ENCODE data around the gene CHMP2A.

Gene CHMP2A

GRCh38 chr19:58569943-58570670 is 15.2 kb upstream of the CHMP2A start:
- DNase-seq (ENCODE audit: low read depth, low spot score): no peak

DNA sequence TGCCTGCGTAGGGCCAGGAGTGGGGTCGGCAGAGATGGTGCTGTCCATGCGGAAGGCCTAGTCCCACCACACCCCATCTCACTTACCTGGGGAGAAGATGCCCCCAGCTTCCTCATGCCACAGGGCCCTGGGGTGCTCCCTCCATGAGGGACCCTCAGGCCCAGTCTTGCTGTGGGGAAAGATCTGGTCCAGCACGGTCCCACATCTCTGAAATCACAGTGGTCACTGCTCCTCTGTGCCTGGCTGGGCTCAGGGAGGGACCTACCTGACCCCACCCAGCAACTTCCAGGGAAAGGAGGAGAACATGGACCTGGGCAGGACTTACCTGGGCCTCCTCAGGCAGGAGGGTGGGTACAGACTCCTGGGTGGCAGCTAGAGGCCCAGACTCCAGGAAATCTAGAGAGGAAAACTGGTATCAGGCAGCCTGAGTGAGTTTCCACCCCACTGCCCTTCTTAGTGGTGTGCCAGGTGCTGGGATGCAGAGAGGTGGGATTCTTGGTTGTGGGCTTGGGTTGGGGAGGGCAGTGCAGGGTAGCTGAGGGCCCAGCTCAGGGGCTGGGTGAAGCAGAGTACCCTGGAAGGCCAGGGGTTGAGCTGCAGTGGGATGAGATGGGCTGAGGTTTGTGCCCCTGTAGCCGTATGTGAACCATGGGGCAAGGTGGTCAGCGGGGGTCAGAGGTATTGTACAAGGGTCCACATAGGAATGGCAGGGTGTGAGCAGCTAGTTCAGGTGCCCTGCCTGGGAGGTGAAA is 14.5 kb upstream of the CHMP2A start:
- no peak for DNase-seq (ENCODE audit: low read depth, low spot score)

DNA sequence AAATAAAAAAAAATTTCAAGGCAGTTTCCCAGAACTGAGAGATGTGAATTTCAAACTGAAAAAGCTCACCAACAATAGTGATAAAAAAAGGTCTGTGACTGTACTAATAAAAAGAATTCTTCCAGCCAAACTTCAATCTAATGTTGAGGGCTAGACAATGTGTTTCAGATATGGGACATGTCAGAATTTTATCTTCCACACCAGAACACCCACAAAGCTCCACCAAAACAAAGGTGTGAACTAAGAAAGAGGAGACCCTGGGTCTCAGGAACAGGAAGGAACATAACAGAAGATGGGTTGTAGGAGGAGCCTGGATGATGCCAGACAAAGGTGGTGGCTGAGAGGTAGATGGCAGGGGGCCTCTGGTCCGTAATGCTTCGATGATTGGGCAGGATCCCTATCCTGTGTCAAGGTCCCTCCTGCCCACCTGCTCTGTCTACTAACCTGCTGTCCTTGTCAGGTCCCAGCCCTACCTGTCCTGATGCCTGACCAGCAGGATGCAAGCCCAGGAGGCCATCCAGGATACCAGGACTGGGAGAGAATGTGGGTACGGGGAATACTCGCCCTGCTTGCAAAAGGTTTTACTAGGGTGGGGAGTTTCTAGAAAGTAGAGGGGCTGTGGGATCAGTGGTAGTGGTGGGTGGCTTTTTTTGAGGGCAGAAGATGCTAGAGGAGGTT is 13.7 kb upstream of the CHMP2A start:
- DNase-seq (ENCODE audit: low read depth, low spot score): no peak

- DNase-seq (ENCODE audit: low read depth, low spot score): no peak
Observed at GRCh38 chr19:58566989-58567388, 12.1 kb upstream of the CHMP2A start.

DNA sequence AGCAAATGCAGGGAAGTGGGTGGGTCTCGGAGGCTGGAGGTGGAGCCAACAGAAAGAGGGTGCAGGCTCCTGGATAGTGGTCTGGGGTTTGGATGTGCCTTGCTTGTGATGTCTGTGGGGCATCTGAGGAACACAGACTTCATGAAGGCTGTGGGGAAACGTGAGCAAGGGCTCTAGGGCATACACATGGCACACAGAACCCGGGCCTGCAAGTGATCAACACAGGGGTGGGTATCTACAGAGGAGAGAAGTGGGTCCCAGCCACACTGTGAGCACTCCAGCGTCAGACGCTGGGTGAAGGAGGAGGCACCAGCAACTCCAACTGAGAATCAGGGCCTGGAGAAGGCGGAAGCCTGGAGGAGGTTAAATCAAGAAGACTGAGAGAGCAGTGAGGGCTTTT is 8.9 kb upstream of the CHMP2A start:
- no peak for DNase-seq (ENCODE audit: low read depth, low spot score)

GRCh38 chr19:58563034-58563573 is 8.2 kb upstream of the CHMP2A start:
- no peak for DNase-seq (ENCODE audit: low read depth, low spot score)

- DNase-seq (ENCODE audit: low read depth, low spot score): no peak
Observed at GRCh38 chr19:58562122-58563033, 7.5 kb upstream of the CHMP2A start.

- no peak for DNase-seq (ENCODE audit: low read depth, low spot score)
Observed at GRCh38 chr19:58561373-58562121, 6.6 kb upstream of the CHMP2A start.

DNA sequence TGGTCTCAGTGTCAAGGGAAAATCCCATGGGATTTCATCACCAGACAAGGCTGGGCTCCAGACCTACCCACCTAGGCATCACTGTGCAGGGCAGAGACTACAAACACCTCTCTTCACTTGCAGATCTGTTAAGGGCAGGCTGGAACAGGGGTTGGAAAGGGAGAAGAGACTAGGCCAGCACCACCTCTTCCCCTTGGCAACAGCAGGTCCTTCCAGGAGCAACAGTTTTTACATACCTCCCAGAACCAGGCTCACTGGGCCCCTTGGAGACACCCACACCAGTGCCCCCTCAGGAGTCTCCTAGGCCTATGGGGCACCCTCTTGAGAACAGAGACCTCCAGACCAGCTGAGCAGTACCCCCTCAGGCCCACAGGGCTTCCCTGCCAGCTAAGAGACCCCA is 6.0 kb upstream of the CHMP2A start:
- no peak for DNase-seq (ENCODE audit: low read depth, low spot score)

- DNase-seq (ENCODE audit: low read depth, low spot score): no peak
Observed at GRCh38 chr19:58560007-58560887, 5.3 kb upstream of the CHMP2A start.

GRCh38 chr19:58559275-58560006 is 4.5 kb upstream of the CHMP2A start:
- no peak for DNase-seq (ENCODE audit: low read depth, low spot score)

GRCh38 chr19:58558623-58559274 is 3.8 kb upstream of the CHMP2A start:
- DNase-seq (ENCODE audit: low read depth, low spot score): peak; percentile 98

GRCh38 chr19:58558066-58558622 is 3.2 kb upstream of the CHMP2A start, which contains the start of gene UBE2M:
TSS of gene UBE2M (minus strand) at chr19:58558611. CDS start at chr19:58558381, 230 bp downstream.
- DNase-seq (ENCODE audit: low read depth, low spot score): no peak

DNA sequence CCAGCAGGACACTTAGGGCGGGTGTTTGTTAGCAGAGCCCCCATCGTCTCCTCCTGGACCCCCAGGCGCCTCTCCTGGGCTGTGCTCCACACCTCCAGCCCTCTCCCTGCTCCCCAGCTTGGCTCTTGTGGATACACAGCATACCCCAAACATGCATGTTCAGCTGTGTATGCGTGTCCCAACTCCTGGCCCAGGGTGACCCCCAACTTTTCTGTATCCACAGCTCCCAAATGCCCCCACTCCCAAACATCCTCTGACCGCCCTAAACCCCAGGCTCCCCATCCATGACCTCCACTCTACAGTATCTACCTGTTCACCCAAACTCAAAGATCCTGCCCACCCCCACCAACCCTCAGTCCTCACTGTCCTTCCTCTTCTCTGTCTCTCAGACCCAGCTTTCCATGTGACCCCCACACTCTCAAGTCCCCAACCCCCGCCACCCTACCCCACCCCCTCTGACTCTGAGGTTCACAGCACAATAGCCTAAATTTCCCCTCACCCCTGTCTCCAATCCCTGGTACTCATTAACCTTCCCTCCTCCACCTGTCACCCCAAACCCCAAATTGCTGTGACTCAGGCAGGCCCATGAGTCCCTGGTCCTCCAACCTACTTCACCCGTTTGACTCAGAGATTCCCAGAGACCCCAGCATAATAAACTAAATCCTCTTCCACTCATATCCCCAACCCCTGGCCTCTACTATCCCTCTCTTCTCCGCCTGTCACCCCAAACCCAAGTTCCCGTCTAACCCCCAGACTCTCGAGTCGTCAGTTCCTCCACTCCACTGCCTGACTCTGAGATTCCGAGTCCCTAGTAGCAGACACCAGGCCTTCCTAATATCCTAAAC is 2.5 kb upstream of the CHMP2A start:
- no peak for DNase-seq (ENCODE audit: low read depth, low spot score)

- no peak for DNase-seq (ENCODE audit: low read depth, low spot score)
Observed at GRCh38 chr19:58556622-58557220, 1.8 kb upstream of the CHMP2A start.

DNA sequence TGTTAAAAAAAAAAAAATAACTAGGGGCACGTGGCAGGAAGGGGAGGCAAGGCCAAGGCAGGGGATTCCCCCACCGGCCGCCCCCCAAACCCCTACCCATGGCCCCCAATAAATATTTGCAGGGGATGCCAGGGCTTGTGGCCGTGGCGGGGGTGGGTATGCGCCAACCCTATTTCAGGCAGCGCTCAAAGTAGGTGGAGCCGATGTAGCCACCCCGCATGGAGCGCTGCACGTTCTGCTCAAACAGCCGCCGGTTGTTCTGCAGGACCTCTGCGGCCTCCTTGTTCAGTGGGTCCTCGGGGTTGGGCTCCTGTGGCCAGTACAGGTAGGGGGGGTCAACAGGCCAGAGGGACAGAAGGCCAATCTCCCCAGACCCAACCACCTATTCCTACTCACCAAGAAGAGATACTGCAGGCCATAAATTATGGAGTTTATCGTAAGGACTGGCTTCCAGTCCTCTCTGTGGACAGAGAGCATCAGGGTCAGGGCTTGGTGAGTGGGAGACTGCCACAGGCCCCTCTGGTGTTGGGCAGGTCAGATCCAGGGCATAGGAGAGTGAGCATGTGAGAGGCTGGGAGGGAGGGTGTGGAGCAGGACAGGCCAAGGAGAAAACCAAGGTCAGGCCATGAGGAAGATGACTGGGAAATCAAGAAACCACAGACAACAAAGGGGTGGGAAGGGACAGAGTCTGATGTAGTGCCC is 1.2 kb upstream of the CHMP2A start:
- DNase-seq (ENCODE audit: low read depth, low spot score): no peak

All from activated CD4-positive, CD25-positive, alpha-beta regulatory T cell treated with anti-CD3 and anti-CD28 coated beads, Interleukin-2, amount 50 U/mL, for 16 hours (primary cell).